NCI-H345 treated with DMSO at 0.1 percent for 48 hours (cell line): ENCODE results near the gene DPH7.
"Not testable (repeated sequence)": the region's sequence is repeated elsewhere in the genome, so short reads cannot be mapped to it uniquely, and the experiment has no call there.

Experiments used
- DNase-seq: peaks from one replicate; lab custom pipeline; 2025; ENCODE audit not compliant: unreplicated experiment; lab: John Stamatoyannopoulos, UW

DPH7 gene

GRCh38 chr9:137521405-137521985 lies 57.2 kb downstream of the DPH7 start:
- DNase-seq: no peak

- no peak for DNase-seq
Measured at GRCh38 chr9:137520614-137521404, 57.9 kb downstream of the DPH7 start.

- DNase-seq: no peak
Measured at GRCh38 chr9:137519553-137519952, 59.2 kb downstream of the DPH7 start.

GRCh38 chr9:137518661-137519459 lies 59.9 kb downstream of the DPH7 start:
- DNase-seq: not testable (repeated sequence)

- no peak for DNase-seq
Measured at GRCh38 chr9:137516144-137516917, 62.4 kb downstream of the DPH7 start.

GRCh38 chr9:137515338-137515724 lies 63.4 kb downstream of the DPH7 start:
- DNase-seq: no peak

GRCh38 chr9:137514691-137515337 lies 63.9 kb downstream of the DPH7 start:
- no peak for DNase-seq

- not testable (repeated sequence) for DNase-seq
Measured at GRCh38 chr9:137513801-137514570, 64.7 kb downstream of the DPH7 start.

GRCh38 chr9:137513136-137513535 lies 65.6 kb downstream of the DPH7 start:
- not testable (repeated sequence) for DNase-seq

- no peak for DNase-seq
Measured at GRCh38 chr9:137511758-137512463, 66.8 kb downstream of the DPH7 start.

- DNase-seq: not testable (repeated sequence)
Measured at GRCh38 chr9:137511126-137511525, 67.6 kb downstream of the DPH7 start.

- DNase-seq: no peak
Measured at GRCh38 chr9:137509198-137509597, 69.5 kb downstream of the DPH7 start.

- no peak for DNase-seq
Measured at GRCh38 chr9:137506702-137507171, 72.0 kb downstream of the DPH7 start.

- DNase-seq: no peak
Measured at GRCh38 chr9:137506274-137506673, 72.5 kb downstream of the DPH7 start.

GRCh38 chr9:137505421-137506140 lies 73.1 kb downstream of the DPH7 start:
- DNase-seq: no peak
